Omental fat pad (tissue), 4 donors: ENCODE measurements around the gene SLC2A4. TPM values are rescaled to one million over a fixed set of nuclear protein-coding genes. Genes with fewer than 3 reads are reported as not detected.

Experiments used
- ATAC-seq: fragments of 150-250 bp; one replicate; pipeline ENCODE4 v1.9.1; 2016; ENCODE audit warnings: mild to moderate bottlenecking, moderate library complexity; ENCODE audit not compliant: low FRiP score
- DNase-seq: peaks from one replicate; pipeline ENCODE4 v3.0.0-alpha.2; 2019; ENCODE audit warnings: low spot score
- total RNA-seq, 4 donors: library from RNA; depleted of rRNA; stranded (reverse); fragments of >200 nt; gene quantifications; one replicate each; pipeline ENCODE4 v1.1.0, GENCODE V29; 2016
- TF ChIP-seq, protein P1 (sequence below), 3 donors: fragments of 450-650 bp; IDR thresholded peaks; one replicate each; pipeline ENCODE4 v1.5.1; 2016 to 2017; ENCODE audit warnings: antibody characterized with exemption in 3 of 3, mild to moderate bottlenecking in 3 of 3, moderate library complexity in 2 of 3

SLC2A4 gene
- total RNA-seq, 4 donors from 2014 or later: 8.9 to 29.2 (median 12.1) TPM

- DNase-seq: no peak
- ATAC-seq: no peak
- TF ChIP-seq, protein P1, sequence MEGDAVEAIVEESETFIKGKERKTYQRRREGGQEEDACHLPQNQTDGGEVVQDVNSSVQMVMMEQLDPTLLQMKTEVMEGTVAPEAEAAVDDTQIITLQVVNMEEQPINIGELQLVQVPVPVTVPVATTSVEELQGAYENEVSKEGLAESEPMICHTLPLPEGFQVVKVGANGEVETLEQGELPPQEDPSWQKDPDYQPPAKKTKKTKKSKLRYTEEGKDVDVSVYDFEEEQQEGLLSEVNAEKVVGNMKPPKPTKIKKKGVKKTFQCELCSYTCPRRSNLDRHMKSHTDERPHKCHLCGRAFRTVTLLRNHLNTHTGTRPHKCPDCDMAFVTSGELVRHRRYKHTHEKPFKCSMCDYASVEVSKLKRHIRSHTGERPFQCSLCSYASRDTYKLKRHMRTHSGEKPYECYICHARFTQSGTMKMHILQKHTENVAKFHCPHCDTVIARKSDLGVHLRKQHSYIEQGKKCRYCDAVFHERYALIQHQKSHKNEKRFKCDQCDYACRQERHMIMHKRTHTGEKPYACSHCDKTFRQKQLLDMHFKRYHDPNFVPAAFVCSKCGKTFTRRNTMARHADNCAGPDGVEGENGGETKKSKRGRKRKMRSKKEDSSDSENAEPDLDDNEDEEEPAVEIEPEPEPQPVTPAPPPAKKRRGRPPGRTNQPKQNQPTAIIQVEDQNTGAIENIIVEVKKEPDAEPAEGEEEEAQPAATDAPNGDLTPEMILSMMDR (IDR thresholded peaks at IDR 0.05): peak in 1 of 3 donors; percentile 78
These were observed 42.4 kb downstream of the SLC2A4 start for GRCh38 chr17:7323731-7324437.

- DNase-seq (no peak), ATAC-seq (no peak)
- TF ChIP-seq, protein P1 (IDR thresholded peaks at IDR 0.05): no peak
These were observed 42.9 kb downstream of the SLC2A4 start for GRCh38 chr17:7324438-7324779.

GRCh38 chr17:7325031-7325528 is 43.6 kb downstream of the SLC2A4 start:
- DNase-seq (no peak), ATAC-seq (no peak)
- TF ChIP-seq, protein P1 (IDR thresholded peaks at IDR 0.05): no peak

DNA sequence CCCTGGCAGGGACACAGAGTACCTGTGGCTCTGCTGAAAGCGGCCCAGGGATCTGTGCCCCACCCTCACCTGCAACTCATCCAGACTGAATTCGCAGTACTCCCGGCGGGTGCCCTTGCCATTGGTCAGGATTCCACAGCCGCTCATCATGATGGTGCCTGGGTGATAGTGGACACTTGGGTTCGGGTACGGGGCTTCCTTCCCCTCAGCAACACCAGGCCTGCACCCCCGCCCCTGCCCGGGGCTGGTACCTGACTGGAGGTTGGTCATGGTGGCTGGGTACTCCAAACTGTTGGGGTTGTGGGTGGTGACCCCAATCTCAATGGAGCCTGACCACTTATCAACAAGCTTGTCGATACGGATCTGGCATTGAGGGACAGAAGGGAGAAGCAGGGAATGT is 44.7 kb downstream of the SLC2A4 start:
- TF ChIP-seq, protein P1 (IDR thresholded peaks at IDR 0.05): no peak
- ATAC-seq (no peak), DNase-seq (no peak)

GRCh38 chr17:7327056-7327455 is 45.5 kb downstream of the SLC2A4 start:
- TF ChIP-seq, protein P1 (IDR thresholded peaks at IDR 0.05): no peak
- ATAC-seq (no peak), DNase-seq (no peak)

DNA sequence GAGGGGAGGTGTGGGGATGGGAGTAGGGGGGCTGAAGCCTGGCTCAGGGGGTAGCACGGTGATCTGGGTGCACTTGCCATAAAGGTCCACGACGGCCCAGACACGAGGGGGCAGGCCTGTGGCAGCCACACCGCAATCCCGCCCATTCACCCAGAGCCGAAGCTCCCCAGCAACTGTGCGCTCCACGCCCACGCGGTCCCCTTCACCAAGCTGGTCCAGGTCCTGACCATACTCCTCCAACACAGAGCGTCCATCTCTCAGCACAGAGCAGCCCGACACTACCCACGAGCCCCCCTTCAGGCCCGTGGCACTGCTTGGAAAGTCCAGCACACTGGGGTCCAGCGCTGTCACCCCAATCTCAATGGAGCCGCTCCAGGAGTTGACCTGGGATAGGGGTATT is 46.0 kb downstream of the SLC2A4 start:
- ATAC-seq: no peak
- TF ChIP-seq, protein P1 (IDR thresholded peaks at IDR 0.05): no peak
- no peak for DNase-seq

- ATAC-seq (no peak), DNase-seq (no peak)
- TF ChIP-seq, protein P1 (IDR thresholded peaks at IDR 0.05): no peak
These were observed 46.5 kb downstream of the SLC2A4 start for GRCh38 chr17:7328009-7328408.
